ENCODE results near the gene INHA. TPM values are rescaled to one million over a fixed set of nuclear protein-coding genes. Genes with fewer than 3 reads are reported as not detected.
A peak's percentile ranks its signal among the peaks of the same experiment; 100 is the strongest.

Gene INHA
- total RNA-seq, 1 donor from 2014 or later, result not detected

DNA sequence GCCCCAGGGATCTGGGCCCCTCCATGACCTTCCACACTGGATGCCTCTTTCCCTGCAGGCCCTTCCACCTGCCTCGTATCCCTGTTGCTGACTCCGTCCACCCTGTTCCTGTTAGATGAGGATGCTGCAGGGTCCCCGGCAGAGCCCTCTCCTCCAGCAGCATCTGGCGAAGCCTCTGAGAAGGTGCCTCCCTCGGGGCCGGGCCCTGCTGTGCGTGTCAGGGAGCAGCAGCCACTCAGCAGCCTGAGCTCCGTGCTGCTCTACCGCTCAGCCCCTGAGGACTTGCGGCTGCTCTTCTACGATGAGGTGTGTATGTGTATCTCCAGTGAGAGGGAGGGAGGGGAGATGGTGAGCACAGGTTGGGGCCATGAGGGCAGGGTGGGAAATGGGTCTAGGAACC is 42.9 kb downstream of the INHA start:
- TF ChIP-seq CTCF (IDR thresholded peaks at IDR 0.05; ENCODE audit: partially characterized antibody, unreplicated experiment), result no peak
- H3K9me3 Mint-ChIP-seq (ENCODE audit: unreplicated experiment), result peaks cover 3% of the 10 kb centered on the region
- H3K27me3 Mint-ChIP-seq (ENCODE audit: unreplicated experiment), result peaks cover 2% of the 10 kb centered on the region
- H3K27ac Mint-ChIP-seq (ENCODE audit: unreplicated experiment), result no peak overlapping the region
- H3K36me3 Mint-ChIP-seq (ENCODE audit: unreplicated experiment), result no peaks in the 10 kb centered on the region
- H3K4me1 Mint-ChIP-seq (ENCODE audit: low read depth, unreplicated experiment), result peaks cover 9% of the 10 kb centered on the region
- DNase-seq, result peak; percentile 56
- peak overlapping the region; percentile 13 for H3K4me3 Mint-ChIP-seq (ENCODE audit: unreplicated experiment)

GRCh38 chr2:219615894-219616293 is 43.8 kb downstream of the INHA start:
- DNase-seq, result no peak
- no peak for TF ChIP-seq CTCF (IDR thresholded peaks at IDR 0.05; ENCODE audit: partially characterized antibody, unreplicated experiment)
- no peak overlapping the region for H3K27ac Mint-ChIP-seq (ENCODE audit: unreplicated experiment)
- H3K9me3 Mint-ChIP-seq (ENCODE audit: unreplicated experiment), result peaks cover 3% of the 10 kb centered on the region
- no peaks in the 10 kb centered on the region for H3K36me3 Mint-ChIP-seq (ENCODE audit: unreplicated experiment)
- peaks cover 9% of the 10 kb centered on the region for H3K4me1 Mint-ChIP-seq (ENCODE audit: low read depth, unreplicated experiment)
- H3K27me3 Mint-ChIP-seq (ENCODE audit: unreplicated experiment), result peaks cover 4% of the 10 kb centered on the region
- H3K4me3 Mint-ChIP-seq (ENCODE audit: unreplicated experiment), result no peak overlapping the region

GRCh38 chr2:219616550-219616949 is 44.4 kb downstream of the INHA start:
- peaks cover 9% of the 10 kb centered on the region for H3K4me1 Mint-ChIP-seq (ENCODE audit: low read depth, unreplicated experiment)
- peaks cover 3% of the 10 kb centered on the region for H3K9me3 Mint-ChIP-seq (ENCODE audit: unreplicated experiment)
- H3K36me3 Mint-ChIP-seq (ENCODE audit: unreplicated experiment), result no peaks in the 10 kb centered on the region
- no peak overlapping the region for H3K4me3 Mint-ChIP-seq (ENCODE audit: unreplicated experiment)
- H3K27ac Mint-ChIP-seq (ENCODE audit: unreplicated experiment), result no peak overlapping the region
- TF ChIP-seq CTCF (IDR thresholded peaks at IDR 0.05; ENCODE audit: partially characterized antibody, unreplicated experiment), result no peak
- H3K27me3 Mint-ChIP-seq (ENCODE audit: unreplicated experiment), result peaks cover 4% of the 10 kb centered on the region
- no peak for DNase-seq

DNA sequence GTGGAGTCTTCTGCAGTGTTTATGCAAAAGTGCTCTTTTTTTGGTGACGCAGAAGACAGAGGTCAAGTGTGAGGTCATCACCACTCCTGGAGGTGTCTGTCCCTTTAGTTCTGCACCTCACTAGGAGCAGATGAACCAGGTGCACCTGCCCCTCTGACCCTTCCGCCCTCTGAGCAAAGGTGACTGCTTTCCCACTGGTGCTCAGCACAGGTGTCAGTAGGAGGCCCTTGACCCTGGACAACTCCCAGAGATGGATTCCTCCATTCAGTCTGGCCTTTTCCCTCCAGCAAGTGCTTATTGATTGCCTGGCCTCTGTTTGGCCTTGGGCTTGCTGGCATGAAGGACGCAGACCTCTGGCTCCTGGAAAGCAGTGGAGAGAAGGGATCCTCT is 46.6 kb downstream of the INHA start:
- peaks cover 3% of the 10 kb centered on the region for H3K9me3 Mint-ChIP-seq (ENCODE audit: unreplicated experiment)
- peaks cover 5% of the 10 kb centered on the region for H3K27me3 Mint-ChIP-seq (ENCODE audit: unreplicated experiment)
- TF ChIP-seq CTCF (IDR thresholded peaks at IDR 0.05; ENCODE audit: partially characterized antibody, unreplicated experiment), result no peak
- H3K36me3 Mint-ChIP-seq (ENCODE audit: unreplicated experiment), result no peaks in the 10 kb centered on the region
- no peak overlapping the region for H3K4me3 Mint-ChIP-seq (ENCODE audit: unreplicated experiment)
- no peak for DNase-seq
- no peak overlapping the region for H3K27ac Mint-ChIP-seq (ENCODE audit: unreplicated experiment)
- peaks cover 9% of the 10 kb centered on the region for H3K4me1 Mint-ChIP-seq (ENCODE audit: low read depth, unreplicated experiment)

DNA sequence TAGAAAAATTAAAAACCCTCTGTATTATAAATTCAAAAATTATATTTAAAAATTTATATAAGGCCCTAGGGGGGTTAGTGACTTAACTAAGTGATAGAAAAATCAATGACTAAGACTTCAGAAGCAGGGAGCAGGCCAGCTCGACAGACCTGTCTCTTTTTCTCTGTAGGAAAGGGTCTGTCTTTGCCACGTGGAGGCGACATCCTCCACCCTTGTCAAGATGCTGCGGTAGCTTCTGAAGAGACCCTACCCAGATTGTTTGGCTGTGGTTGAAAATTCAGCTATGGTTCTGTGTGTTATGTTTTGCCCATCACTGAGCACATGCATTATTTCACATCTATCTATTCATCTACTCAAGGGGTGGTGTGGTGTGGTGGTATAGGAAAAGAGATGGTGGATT is 47.1 kb downstream of the INHA start:
- no peak for TF ChIP-seq CTCF (IDR thresholded peaks at IDR 0.05; ENCODE audit: partially characterized antibody, unreplicated experiment)
- H3K36me3 Mint-ChIP-seq (ENCODE audit: unreplicated experiment), result no peaks in the 10 kb centered on the region
- peaks cover 9% of the 10 kb centered on the region for H3K4me1 Mint-ChIP-seq (ENCODE audit: low read depth, unreplicated experiment)
- DNase-seq, result no peak
- no peak overlapping the region for H3K27ac Mint-ChIP-seq (ENCODE audit: unreplicated experiment)
- H3K4me3 Mint-ChIP-seq (ENCODE audit: unreplicated experiment), result no peak overlapping the region
- peaks cover 3% of the 10 kb centered on the region for H3K9me3 Mint-ChIP-seq (ENCODE audit: unreplicated experiment)
- peaks cover 5% of the 10 kb centered on the region for H3K27me3 Mint-ChIP-seq (ENCODE audit: unreplicated experiment)

Data from glutamatergic neuron (in vitro differentiated cells).